DND-41 (cell line): ENCODE measurements around the gene RENBP.

Source experiments
- ATAC-seq: fragments of 200-7000 bp; cut with Tn5 transposase; 3 replicates; pipeline ENCODE4 v1.9.1; 2021; ENCODE audit warnings: low read depth; ENCODE audit not compliant: insufficient read depth
- DNase-seq: peaks from one replicate; pipeline ENCODE4 v3.0.0-alpha.2; 2020
- H2AFZ ChIP-seq: 2 replicates; pipeline ENCODE4 v1.6.0; 2012; ENCODE audit warnings: low read depth, low read length
- H3K27ac ChIP-seq: 2 replicates; pipeline ENCODE4 v1.5.1; 2012; ENCODE audit warnings: low read length, inconsistent platforms
- H3K27me3 ChIP-seq: fragments of 200-600 bp; sonication (generic); 2 replicates; pipeline ENCODE4 v1.6.0; 2012; ENCODE audit warnings: low read length, mild to moderate bottlenecking, inconsistent platforms; ENCODE audit not compliant: insufficient read depth, poor library complexity
- H3K36me3 ChIP-seq: 2 replicates; pipeline ENCODE4 v1.5.1; 2012; ENCODE audit warnings: low read length, inconsistent platforms; ENCODE audit not compliant: insufficient read depth
- H3K4me1 ChIP-seq: 2 replicates; pipeline ENCODE4 v1.5.1; 2012; ENCODE audit warnings: mild to moderate bottlenecking, low read length; ENCODE audit not compliant: insufficient read depth
- H3K4me2 ChIP-seq: 2 replicates; pipeline ENCODE4 v1.6.0; 2012; ENCODE audit warnings: mild to moderate bottlenecking, moderate library complexity, low read length, inconsistent platforms; ENCODE audit not compliant: insufficient read depth
- H3K4me3 ChIP-seq, 2 experiments: fragments of 200-600 bp in 1 of 2; shearing (Covaris generic) in 1 of 2; 2 replicates each; pipeline ENCODE4 v1.5.1; 2012 to 2016; ENCODE audit warnings: inconsistent platforms in 2 of 2, low read length in 2 of 2, mild to moderate bottlenecking in 2 of 2, low read depth in 1 of 2, moderate library complexity in 1 of 2
- H3K79me2 ChIP-seq: 2 replicates; pipeline ENCODE4 v1.6.0; 2012; ENCODE audit warnings: low read length, inconsistent platforms; ENCODE audit not compliant: insufficient read depth
- H3K9ac ChIP-seq: 2 replicates; pipeline ENCODE4 v1.6.0; 2012; ENCODE audit warnings: low read depth, mild to moderate bottlenecking, inconsistent platforms, low read length, moderate library complexity
- H3K9me3 ChIP-seq: 2 replicates; pipeline ENCODE4 v1.5.1; 2012; ENCODE audit warnings: low read length, moderate library complexity, mild to moderate bottlenecking, inconsistent platforms; ENCODE audit not compliant: insufficient read depth, severe bottlenecking
- H4K20me1 ChIP-seq: 2 replicates; pipeline ENCODE4 v1.6.0; 2012; ENCODE audit warnings: low read length; ENCODE audit not compliant: insufficient read depth
- EZH2 ChIP-seq: IDR thresholded peaks from 3 replicates; pipeline ENCODE4 v1.6.1; 2012; ENCODE audit warnings: borderline replicate concordance, low read depth, mild to moderate bottlenecking, moderate library complexity, low read length, inconsistent platforms; ENCODE audit not compliant: severe bottlenecking
- TF ChIP-seq, protein P1 (sequence below): IDR thresholded peaks from 2 replicates; pipeline ENCODE4 v1.5.1; 2012; ENCODE audit warnings: borderline replicate concordance, low read length, moderate library complexity, mild to moderate bottlenecking; ENCODE audit not compliant: poor library complexity, severe bottlenecking; ENCODE audit errors: extremely low read depth

The RENBP gene

DNA sequence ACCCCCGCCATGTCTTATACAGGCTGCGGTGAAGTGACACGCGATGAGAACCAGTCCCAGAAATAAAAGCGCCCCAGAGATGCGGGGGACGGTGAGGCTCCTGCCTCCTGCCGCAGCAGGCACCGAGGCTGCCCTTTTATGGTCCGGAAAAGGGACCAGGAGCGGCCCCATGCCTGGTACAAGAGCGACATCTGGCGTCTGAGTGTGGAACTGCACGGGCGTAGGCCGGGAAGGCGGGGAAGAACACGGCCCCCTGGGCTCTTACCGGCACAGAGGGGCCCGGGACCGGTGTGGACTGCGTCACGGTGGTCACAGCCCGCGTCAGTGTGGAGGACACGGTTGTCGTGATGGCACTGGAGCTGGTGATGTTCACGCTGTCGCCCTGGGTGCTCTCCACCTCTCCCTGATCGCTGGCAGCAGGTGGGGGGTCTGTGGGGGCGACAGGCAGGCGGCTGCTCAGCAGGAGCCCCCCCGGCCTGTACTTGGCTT lies 8.9 kb upstream of the RENBP start:
- peaks cover 91% of the 10 kb centered on the region for H3K36me3 ChIP-seq
- no peak overlapping the region for H3K4me3 ChIP-seq
- TF ChIP-seq, protein P1, sequence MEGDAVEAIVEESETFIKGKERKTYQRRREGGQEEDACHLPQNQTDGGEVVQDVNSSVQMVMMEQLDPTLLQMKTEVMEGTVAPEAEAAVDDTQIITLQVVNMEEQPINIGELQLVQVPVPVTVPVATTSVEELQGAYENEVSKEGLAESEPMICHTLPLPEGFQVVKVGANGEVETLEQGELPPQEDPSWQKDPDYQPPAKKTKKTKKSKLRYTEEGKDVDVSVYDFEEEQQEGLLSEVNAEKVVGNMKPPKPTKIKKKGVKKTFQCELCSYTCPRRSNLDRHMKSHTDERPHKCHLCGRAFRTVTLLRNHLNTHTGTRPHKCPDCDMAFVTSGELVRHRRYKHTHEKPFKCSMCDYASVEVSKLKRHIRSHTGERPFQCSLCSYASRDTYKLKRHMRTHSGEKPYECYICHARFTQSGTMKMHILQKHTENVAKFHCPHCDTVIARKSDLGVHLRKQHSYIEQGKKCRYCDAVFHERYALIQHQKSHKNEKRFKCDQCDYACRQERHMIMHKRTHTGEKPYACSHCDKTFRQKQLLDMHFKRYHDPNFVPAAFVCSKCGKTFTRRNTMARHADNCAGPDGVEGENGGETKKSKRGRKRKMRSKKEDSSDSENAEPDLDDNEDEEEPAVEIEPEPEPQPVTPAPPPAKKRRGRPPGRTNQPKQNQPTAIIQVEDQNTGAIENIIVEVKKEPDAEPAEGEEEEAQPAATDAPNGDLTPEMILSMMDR: peak; percentile 83
- no peak for TF ChIP-seq EZH2
- peak; percentile 53 for ATAC-seq
- no peak overlapping the region for H2AFZ ChIP-seq
- DNase-seq: peak; percentile 69
- H3K27ac ChIP-seq: no peak overlapping the region
- H3K9ac ChIP-seq: no peak overlapping the region
- H3K4me1 ChIP-seq: no peaks in the 10 kb centered on the region
- H3K27me3 ChIP-seq: no peaks in the 10 kb centered on the region
- H3K9me3 ChIP-seq: no peaks in the 10 kb centered on the region
- peaks cover 35% of the 10 kb centered on the region for H3K79me2 ChIP-seq
- H3K4me2 ChIP-seq: no peak overlapping the region
- peaks cover 66% of the 10 kb centered on the region for H4K20me1 ChIP-seq

DNA sequence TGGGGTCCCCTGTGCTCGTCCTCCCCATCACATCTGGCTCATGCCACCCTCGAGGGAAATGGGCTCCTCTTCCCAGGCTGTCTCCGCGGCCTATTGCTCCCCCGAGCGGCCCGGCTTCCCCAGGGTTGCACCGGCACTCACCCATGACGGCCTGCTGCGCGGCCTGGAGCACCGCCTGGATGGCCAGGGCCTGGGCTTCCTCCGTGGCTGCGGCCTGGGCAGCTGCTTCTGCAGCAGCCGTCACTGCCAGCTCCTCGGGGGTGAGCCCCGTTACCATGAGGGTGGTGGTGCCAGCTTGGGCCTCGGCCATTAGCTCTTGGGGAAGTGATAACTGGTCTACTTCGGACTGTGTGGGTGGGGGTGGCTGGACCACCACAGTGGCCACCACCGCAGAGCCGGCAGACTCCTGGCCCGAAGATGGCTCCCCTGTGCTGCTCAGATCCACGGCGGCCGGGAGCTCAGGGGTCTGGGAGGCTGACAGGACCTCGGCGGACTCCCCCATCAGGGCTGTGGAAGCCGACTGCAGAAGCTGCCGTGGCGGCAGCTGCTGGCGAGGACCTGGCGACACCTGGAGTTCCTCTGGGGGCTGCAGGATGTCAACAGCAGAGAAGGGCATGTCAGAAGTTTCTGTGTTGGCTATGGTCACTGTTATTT lies 8.1 kb upstream of the RENBP start:
- no peaks in the 10 kb centered on the region for H3K27me3 ChIP-seq
- H3K9ac ChIP-seq: no peak overlapping the region
- peaks cover 60% of the 10 kb centered on the region for H4K20me1 ChIP-seq
- H3K4me1 ChIP-seq: no peaks in the 10 kb centered on the region
- peaks cover 27% of the 10 kb centered on the region for H3K79me2 ChIP-seq
- peaks cover 89% of the 10 kb centered on the region for H3K36me3 ChIP-seq
- no peak overlapping the region for H3K4me2 ChIP-seq
- no peak for ATAC-seq
- TF ChIP-seq, protein P1: no peak
- TF ChIP-seq EZH2: no peak
- DNase-seq: no peak
- H3K9me3 ChIP-seq: no peaks in the 10 kb centered on the region
- no peak overlapping the region for H3K27ac ChIP-seq
- no peak overlapping the region for H3K4me3 ChIP-seq
- no peak overlapping the region for H2AFZ ChIP-seq

DNA sequence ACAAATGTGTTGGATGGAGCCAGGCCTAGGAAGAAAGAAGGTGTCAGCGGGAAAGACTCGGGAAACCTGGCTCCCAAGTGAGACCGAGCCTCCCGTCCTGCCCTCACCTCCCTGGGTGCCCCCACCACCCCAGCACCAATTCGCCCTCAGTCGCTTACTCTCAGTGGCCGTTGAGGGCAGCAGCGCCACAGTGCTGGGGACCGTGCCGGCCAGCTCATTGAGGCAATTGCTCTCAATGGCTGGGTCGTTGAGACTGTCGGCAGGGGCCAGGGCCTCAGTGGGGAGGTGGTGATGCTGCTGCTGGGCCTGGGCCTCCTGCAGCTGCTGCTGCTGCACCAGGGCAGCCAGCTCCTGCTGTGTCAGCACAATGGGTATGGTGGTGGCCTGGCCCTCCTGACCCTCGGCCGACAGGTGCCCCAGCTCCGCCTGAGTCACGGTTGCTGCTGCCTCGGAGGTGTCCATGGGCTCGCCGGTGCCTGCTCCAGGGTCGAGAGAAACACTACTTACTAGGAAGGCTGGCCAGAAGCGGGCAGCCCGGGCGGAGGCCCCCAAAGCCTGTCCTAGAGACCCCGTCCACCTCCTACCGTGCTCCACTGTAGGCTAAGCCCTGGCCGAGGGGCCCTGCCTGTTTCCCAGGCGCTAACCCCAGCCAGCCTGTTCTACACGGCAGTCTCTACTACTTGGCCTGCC lies 7.4 kb upstream of the RENBP start:
- H3K9me3 ChIP-seq: no peaks in the 10 kb centered on the region
- peaks cover 58% of the 10 kb centered on the region for H4K20me1 ChIP-seq
- H3K4me1 ChIP-seq: no peaks in the 10 kb centered on the region
- no peak for DNase-seq
- TF ChIP-seq EZH2: no peak
- TF ChIP-seq, protein P1: no peak
- no peak overlapping the region for H3K9ac ChIP-seq
- H3K79me2 ChIP-seq: peaks cover 21% of the 10 kb centered on the region
- no peak overlapping the region for H3K4me2 ChIP-seq
- H3K36me3 ChIP-seq: peaks cover 88% of the 10 kb centered on the region
- no peak for ATAC-seq
- no peak overlapping the region for H3K4me3 ChIP-seq
- no peak overlapping the region for H2AFZ ChIP-seq
- no peak overlapping the region for H3K27ac ChIP-seq
- H3K27me3 ChIP-seq: no peaks in the 10 kb centered on the region
